ENCODE results near the gene MED16.
"Not testable (repeated sequence)": the region's sequence is repeated elsewhere in the genome, so short reads cannot be mapped to it uniquely, and the experiment has no call there.

Gene MED16

GRCh38 chr19:899336-900042 is 6.5 kb upstream of the MED16 start:
- ChIA-PET POLR2A (ENCODE audit: low non-redundant PET) (no interaction called here), CTCF (no interaction called here)
- H3K27ac ChIP-seq, result peak overlapping the region; percentile 59
- TF ChIP-seq, protein P1, sequence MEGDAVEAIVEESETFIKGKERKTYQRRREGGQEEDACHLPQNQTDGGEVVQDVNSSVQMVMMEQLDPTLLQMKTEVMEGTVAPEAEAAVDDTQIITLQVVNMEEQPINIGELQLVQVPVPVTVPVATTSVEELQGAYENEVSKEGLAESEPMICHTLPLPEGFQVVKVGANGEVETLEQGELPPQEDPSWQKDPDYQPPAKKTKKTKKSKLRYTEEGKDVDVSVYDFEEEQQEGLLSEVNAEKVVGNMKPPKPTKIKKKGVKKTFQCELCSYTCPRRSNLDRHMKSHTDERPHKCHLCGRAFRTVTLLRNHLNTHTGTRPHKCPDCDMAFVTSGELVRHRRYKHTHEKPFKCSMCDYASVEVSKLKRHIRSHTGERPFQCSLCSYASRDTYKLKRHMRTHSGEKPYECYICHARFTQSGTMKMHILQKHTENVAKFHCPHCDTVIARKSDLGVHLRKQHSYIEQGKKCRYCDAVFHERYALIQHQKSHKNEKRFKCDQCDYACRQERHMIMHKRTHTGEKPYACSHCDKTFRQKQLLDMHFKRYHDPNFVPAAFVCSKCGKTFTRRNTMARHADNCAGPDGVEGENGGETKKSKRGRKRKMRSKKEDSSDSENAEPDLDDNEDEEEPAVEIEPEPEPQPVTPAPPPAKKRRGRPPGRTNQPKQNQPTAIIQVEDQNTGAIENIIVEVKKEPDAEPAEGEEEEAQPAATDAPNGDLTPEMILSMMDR (conservative IDR thresholded peaks at IDR 0.05; ENCODE audit: low read depth), result no peak
- no peak for DNase-seq (ENCODE audit: low spot score)

- TF ChIP-seq, protein P1 (conservative IDR thresholded peaks at IDR 0.05; ENCODE audit: low read depth), result no peak
- ChIA-PET POLR2A (ENCODE audit: low non-redundant PET) (no interaction called here), CTCF (interaction anchor here (0.6 kb wide), 2 partner anchors 42 to 114 kb away, joined by 3 to 5 read pairs; no protein-coding TSS in a partner anchor)
- H3K27ac ChIP-seq, result peak overlapping the region; percentile 59; the same call in 1 of the 2 replicates
- DNase-seq (ENCODE audit: low spot score), result no peak
These were observed 5.7 kb upstream of the MED16 start for GRCh38 chr19:898663-899062.

DNA sequence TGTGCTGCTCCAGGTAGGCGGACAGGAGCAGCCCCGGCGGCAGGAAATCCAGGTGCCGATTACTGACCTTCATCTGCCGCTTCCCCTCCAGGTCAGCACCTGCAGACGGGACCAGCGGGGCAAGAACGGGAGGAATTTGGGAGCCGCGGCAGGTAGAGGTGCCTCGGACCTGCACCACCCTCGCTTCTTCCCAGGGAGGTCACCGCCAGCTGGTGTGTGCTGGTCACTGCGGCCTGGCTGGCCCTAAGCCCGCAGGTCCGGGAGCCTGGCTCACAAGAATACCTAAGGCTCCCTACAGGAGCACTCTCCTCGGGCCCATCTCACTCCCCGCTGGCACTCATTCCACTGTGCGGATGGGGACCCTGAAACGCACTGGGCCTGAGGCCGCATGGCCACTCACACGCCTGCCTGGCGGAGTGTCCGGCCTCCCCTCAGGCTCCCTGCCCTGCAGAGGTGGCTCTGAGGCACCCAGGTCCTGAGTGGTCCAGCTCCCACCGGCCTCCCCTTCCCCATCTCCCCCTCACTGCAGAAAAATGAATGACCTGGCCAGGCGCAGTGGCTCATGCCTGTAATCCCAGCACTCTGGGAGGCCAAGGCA is 4.6 kb upstream of the MED16 start:
- ChIA-PET POLR2A (ENCODE audit: low non-redundant PET) (interaction anchor here (0.5 kb wide), 2 partner anchors 17 to 51 kb away, joined by 4 to 5 read pairs; no protein-coding TSS in a partner anchor), CTCF (no interaction called here)
- TF ChIP-seq, protein P1 (conservative IDR thresholded peaks at IDR 0.05; ENCODE audit: low read depth), result no peak
- peak overlapping the region; percentile 59 for H3K27ac ChIP-seq
- DNase-seq (ENCODE audit: low spot score), result no peak

GRCh38 chr19:896999-897398 is 4.0 kb upstream of the MED16 start:
- ChIA-PET CTCF (no interaction called here), POLR2A (ENCODE audit: low non-redundant PET) (interaction anchor here (0.5 kb wide), 1 partner anchor 17 kb away, joined by 4 read pairs; no protein-coding TSS in a partner anchor)
- TF ChIP-seq, protein P1 (conservative IDR thresholded peaks at IDR 0.05; ENCODE audit: low read depth), result no peak
- DNase-seq (ENCODE audit: low spot score), result no peak
- H3K27ac ChIP-seq, result peak overlapping the region; percentile 59; the same call in 1 of the 2 replicates

- TF ChIP-seq, protein P1 (conservative IDR thresholded peaks at IDR 0.05; ENCODE audit: low read depth), result no peak
- ChIA-PET CTCF (no interaction called here), POLR2A (ENCODE audit: low non-redundant PET) (no interaction called here)
These were observed 3.4 kb upstream of the MED16 start for GRCh38 chr19:896434-896833.

GRCh38 chr19:892243-892893 is 619 bp downstream of the MED16 start:
- no peak for DNase-seq (ENCODE audit: low spot score)
- peak overlapping the region; percentile 91 for H3K27ac ChIP-seq
- ChIA-PET CTCF (interaction anchor here (0.6 to 1.0 kb wide), 3 partner anchors 15 to 901 kb away, joined by 3 to 4 read pairs (median 3); no protein-coding TSS in a partner anchor), POLR2A (ENCODE audit: low non-redundant PET) (no interaction called here)
- TF ChIP-seq, protein P1 (conservative IDR thresholded peaks at IDR 0.05; ENCODE audit: low read depth), result no peak

More at GRCh38 chr19:896434-896833, 3.4 kb upstream of the MED16 start:
- DNase-seq (ENCODE audit: low spot score), result no peak
- peak overlapping the region; percentile 59; the same call in 1 of the 2 replicates for H3K27ac ChIP-seq

DNA sequence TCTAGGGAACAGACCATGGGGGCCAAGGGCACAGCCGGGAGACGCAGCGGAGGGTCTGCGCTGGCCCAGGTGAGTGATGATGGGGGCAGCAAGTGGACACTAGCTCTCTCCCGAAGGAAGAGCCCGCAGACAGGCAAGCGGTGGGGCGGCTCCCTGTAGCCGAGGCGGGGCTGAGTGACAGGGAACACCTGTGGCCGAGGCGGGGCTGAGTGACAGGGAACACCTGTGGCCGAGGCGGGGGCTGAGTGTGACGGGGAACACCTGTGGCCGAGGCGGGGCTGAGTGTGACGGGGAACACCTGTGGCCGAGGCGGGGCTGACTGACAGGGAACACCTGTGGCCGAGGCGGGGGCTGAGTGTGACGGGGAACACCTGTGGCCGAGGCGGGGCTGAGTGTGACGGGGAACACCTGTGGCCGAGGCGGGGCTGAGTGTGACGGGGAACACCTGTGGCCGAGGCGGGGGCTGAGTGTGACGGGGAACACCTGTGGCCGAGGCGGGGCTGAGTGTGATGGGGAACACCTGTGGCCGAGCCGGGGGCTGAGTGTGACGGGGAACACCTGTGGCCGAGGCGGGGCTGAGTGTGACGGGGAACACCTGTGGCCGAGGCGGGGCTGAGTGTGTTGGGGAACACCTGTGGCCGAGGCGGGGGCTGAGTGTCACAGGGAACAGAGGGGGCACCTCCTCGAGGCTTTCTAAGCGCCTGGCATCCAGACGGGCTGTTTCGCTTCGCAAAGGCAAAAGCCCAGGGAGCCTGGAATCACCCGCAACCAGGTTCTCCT is 1.4 kb downstream of the MED16 start:
- CTCF ChIA-PET, result interaction anchor here (0.6 to 0.7 kb wide), 2 partner anchors 51 to 901 kb away, joined by 3 to 4 read pairs; no protein-coding TSS in a partner anchor
- peak overlapping the region; percentile 91 for H3K27ac ChIP-seq
- POLR2A ChIA-PET (ENCODE audit: low non-redundant PET); DNase-seq (ENCODE audit: low spot score): not testable (repeated sequence)
